Body of pancreas (tissue), 4 donors: ENCODE data around the gene PTPN14.

Source experiments
- CTCF ChIP-seq, 7 experiments: fragments of 450-650 bp in 4 of 7; fragments of 200-600 bp in 3 of 7; sonication (generic) in 3 of 7; IDR thresholded peaks; one replicate each; pipeline ENCODE4 v1.5.1; 2016 to 2019; ENCODE audit warnings: antibody characterized with exemption in 7 of 7
- POLR2A ChIP-seq, 3 donors: fragments of 450-650 bp; IDR thresholded peaks; one replicate each; pipeline ENCODE4 v1.6.1; 2016; ENCODE audit warnings: antibody characterized with exemption in 3 of 3, mild to moderate bottlenecking in 2 of 3

- no peak for TF ChIP-seq POLR2A (IDR thresholded peaks at IDR 0.05)
- TF ChIP-seq CTCF (IDR thresholded peaks at IDR 0.05): no peak
These were observed 91.0 kb downstream of the PTPN14 start for GRCh38 chr1:214460304-214460916.
